GM23338 (cell line): ENCODE results near the gene GCNT3. TPM values are rescaled to one million over a fixed set of nuclear protein-coding genes. Genes with fewer than 3 reads are reported as not detected.

ENCODE experiments used
- ATAC-seq: fragments of 200-7000 bp; cut with Tn5 transposase; 3 replicates; pipeline ENCODE4 v1.9.1; 2020
- DNase-seq: peaks from one replicate; pipeline ENCODE4 v3.0.0-alpha.2; 2015; ENCODE audit warnings: low spot score
- H2AFZ ChIP-seq: fragments of 200-600 bp; sonication (generic); 2 replicates; pipeline ENCODE4 v1.8.0; 2016; ENCODE audit warnings: antibody characterized with exemption, mild to moderate bottlenecking, moderate library complexity
- H3F3A ChIP-seq: fragments of 200-600 bp; sonication (generic); replicated peaks from 2 replicates; pipeline ENCODE4 v1.8.0; 2017; ENCODE audit warnings: antibody characterized with exemption, mixed run types, low read depth
- H3K27ac ChIP-seq: fragments of 200-600 bp; sonication (generic); 2 replicates; pipeline ENCODE4 v1.6.1; 2016; ENCODE audit warnings: low read depth
- H3K27me3 ChIP-seq: fragments of 200-600 bp; sonication (generic); 2 replicates; pipeline ENCODE4 v1.8.0; 2016; ENCODE audit warnings: mild to moderate bottlenecking, mixed run types, moderate library complexity; ENCODE audit not compliant: insufficient read depth
- H3K36me3 ChIP-seq: fragments of 200-600 bp; sonication (generic); 2 replicates; pipeline ENCODE4 v1.8.0; 2016; ENCODE audit warnings: mild to moderate bottlenecking; ENCODE audit not compliant: insufficient read depth
- H3K4me1 ChIP-seq: fragments of 200-600 bp; sonication (generic); 2 replicates; pipeline ENCODE4 v1.8.0; 2016; ENCODE audit warnings: mild to moderate bottlenecking, moderate library complexity; ENCODE audit not compliant: insufficient read depth
- H3K4me2 ChIP-seq: fragments of 200-600 bp; sonication (generic); 2 replicates; pipeline ENCODE4 v1.7.1; 2017; ENCODE audit warnings: mixed run types
- H3K4me3 ChIP-seq: fragments of 200-600 bp; sonication (generic); 2 replicates; pipeline ENCODE4 v1.6.1; 2016; ENCODE audit warnings: mixed run types
- H3K79me2 ChIP-seq: fragments of 200-600 bp; sonication (generic); replicated peaks from 2 replicates; pipeline ENCODE4 v1.8.0; 2017; ENCODE audit warnings: mild to moderate bottlenecking; ENCODE audit not compliant: insufficient read depth
- H3K9me2 ChIP-seq: fragments of 200-600 bp; sonication (generic); 2 replicates; pipeline ENCODE4 v1.8.0; 2017; ENCODE audit not compliant: insufficient read depth
- H4K20me1 ChIP-seq: fragments of 200-600 bp; sonication (generic); replicated peaks from 2 replicates; pipeline ENCODE4 v1.8.0; 2017; ENCODE audit warnings: mild to moderate bottlenecking; ENCODE audit not compliant: insufficient read depth
- H3K27ac Mint-ChIP-seq: 2 replicates; pipeline ENCODE4 v1.8.0; 2020; ENCODE audit warnings: inconsistent platforms, mild to moderate bottlenecking, moderate library complexity, mixed read lengths
- H3K27me3 Mint-ChIP-seq: 3 replicates; pipeline ENCODE4 v1.8.0; 2022; ENCODE audit warnings: low read depth, mild to moderate bottlenecking, moderate library complexity, mixed read lengths, inconsistent platforms; ENCODE audit not compliant: insufficient read depth, poor library complexity
- H3K36me3 Mint-ChIP-seq: 3 replicates; pipeline ENCODE4 v1.8.0; 2021; ENCODE audit warnings: low read depth, mild to moderate bottlenecking, inconsistent platforms, moderate library complexity, mixed read lengths
- H3K4me1 Mint-ChIP-seq: 3 replicates; pipeline ENCODE4 v1.8.0; 2020; ENCODE audit warnings: mild to moderate bottlenecking, inconsistent platforms, mixed read lengths
- H3K4me3 Mint-ChIP-seq: 3 replicates; pipeline ENCODE4 v1.8.0; 2021; ENCODE audit warnings: moderate library complexity, mild to moderate bottlenecking, inconsistent platforms, mixed read lengths
- H3K9me3 Mint-ChIP-seq: 3 replicates; pipeline ENCODE4 v1.8.0; 2020; ENCODE audit warnings: moderate library complexity, mild to moderate bottlenecking, inconsistent platforms, mixed read lengths
- CREB1 ChIP-seq: fragments of 250-450 bp; sonication (Bioruptor Pico); IDR thresholded peaks from 2 replicates; pipeline ENCODE4 v1.5.0; 2020; ENCODE audit warnings: low read depth, mild to moderate bottlenecking, moderate library complexity
- EZH2 ChIP-seq: fragments of 200-600 bp; sonication (generic); IDR thresholded peaks from one replicate; pipeline ENCODE4 v1.8.0; 2017; ENCODE audit warnings: antibody characterized with exemption, mild to moderate bottlenecking, low read depth; ENCODE audit not compliant: unreplicated experiment
- EZH2phosphoT487 ChIP-seq: fragments of 200-600 bp; sonication (generic); IDR thresholded peaks from one replicate; pipeline ENCODE4 v1.8.1; 2018; ENCODE audit warnings: antibody characterized with exemption; ENCODE audit not compliant: unreplicated experiment
- JUNB ChIP-seq: IDR thresholded peaks from one replicate; pipeline ENCODE4 v1.6.1; 2016; ENCODE audit warnings: antibody characterized with exemption; ENCODE audit not compliant: unreplicated experiment
- NANOG ChIP-seq: IDR thresholded peaks from 2 replicates; pipeline ENCODE4 v1.6.1; 2016; ENCODE audit warnings: antibody characterized with exemption, borderline replicate concordance
- POLR2AphosphoS5 ChIP-seq: IDR thresholded peaks from 2 replicates; pipeline ENCODE4 v1.6.1; 2016; ENCODE audit warnings: antibody characterized with exemption, low read depth
- STAT1 ChIP-seq: IDR thresholded peaks from one replicate; pipeline ENCODE4 v1.6.1; 2016; ENCODE audit warnings: antibody characterized with exemption; ENCODE audit not compliant: unreplicated experiment
- ZNF114 ChIP-seq: fragments of 250-450 bp; sonication (Bioruptor Pico); IDR thresholded peaks from 2 replicates; pipeline ENCODE4 v1.5.0; 2020; ENCODE audit warnings: mild to moderate bottlenecking, moderate library complexity
- ZNF331 ChIP-seq: fragments of 250-450 bp; sonication (Bioruptor Pico); IDR thresholded peaks from 2 replicates; pipeline ENCODE4 v1.5.0; 2020; ENCODE audit warnings: low read depth, mild to moderate bottlenecking, moderate library complexity
- polyA plus RNA-seq: library from polyadenylated mRNA; unstranded; fragments of >200 nt; fragmentation: Nextera tagmentation; extraction: Ambion mirVana; gene quantifications from 2 replicates; pipeline ENCODE4 v1.2.1, GENCODE V29; 2016
- total RNA-seq: library from RNA; depleted of rRNA; stranded (reverse); fragments of >200 nt; shearing (Covaris generic); gene quantifications from 2 replicates; pipeline ENCODE4 v1.2.3, GENCODE V29; 2014
- TF ChIP-seq, protein P1 (sequence below): IDR thresholded peaks from 2 replicates; pipeline ENCODE4 v1.6.1; 2016; ENCODE audit warnings: antibody characterized with exemption
- TF ChIP-seq, protein P2 (sequence below): IDR thresholded peaks from one replicate; pipeline ENCODE4 v1.6.1; 2018; ENCODE audit warnings: antibody characterized with exemption; ENCODE audit not compliant: unreplicated experiment
- TF ChIP-seq, protein P3 (sequence below), 2 experiments: fragments of 200-600 bp in 1 of 2; sonication (generic) in 1 of 2; conservative IDR thresholded peaks; 2 replicates each; pipeline versions ENCODE4 v1.5.1 to v1.6.1; 2016 to 2017; ENCODE audit warnings: antibody characterized with exemption in 2 of 2, low read depth in 2 of 2, mild to moderate bottlenecking in 2 of 2, moderate library complexity in 1 of 2

GCNT3 gene
- total and polyA plus RNA-seq, 2 experiments from 2014 or later, result not detected

GRCh38 chr15:59647085-59647484 is 35.5 kb downstream of the GCNT3 start:
- no peaks in the 10 kb centered on the region for H3K27me3 ChIP-seq
- no peaks in the 10 kb centered on the region for H3K27me3 Mint-ChIP-seq
- H3K4me3 ChIP-seq, result no peak overlapping the region
- ATAC-seq (no peak), DNase-seq (no peak)
- H3K79me2 ChIP-seq, result peaks cover 24% of the 10 kb centered on the region
- no peaks in the 10 kb centered on the region for H3K9me3 Mint-ChIP-seq
- H3K36me3 ChIP-seq, result peaks cover 26% of the 10 kb centered on the region
- H3K27ac Mint-ChIP-seq, result no peak overlapping the region
- H3K27ac ChIP-seq, result 0 out of 2 replicates have a peak overlapping the region, but pooled peaks have one; percentile 57
- H3K4me2 ChIP-seq, result no peak overlapping the region
- H3K4me1 Mint-ChIP-seq, result no peaks in the 10 kb centered on the region
- H2AFZ ChIP-seq, result no peak overlapping the region
- H3K9me2 ChIP-seq, result no peaks in the 10 kb centered on the region
- H3K4me3 Mint-ChIP-seq, result no peak overlapping the region
- H3K4me1 ChIP-seq, result no peaks in the 10 kb centered on the region
- peaks cover 40% of the 10 kb centered on the region for H3K36me3 Mint-ChIP-seq
- H4K20me1 ChIP-seq, result peaks cover 15% of the 10 kb centered on the region
- no peaks in the 10 kb centered on the region for H3F3A ChIP-seq
- TF ChIP-seq ZNF114 (CRISPR knock-in tag), result no peak
- TF ChIP-seq, protein P1, sequence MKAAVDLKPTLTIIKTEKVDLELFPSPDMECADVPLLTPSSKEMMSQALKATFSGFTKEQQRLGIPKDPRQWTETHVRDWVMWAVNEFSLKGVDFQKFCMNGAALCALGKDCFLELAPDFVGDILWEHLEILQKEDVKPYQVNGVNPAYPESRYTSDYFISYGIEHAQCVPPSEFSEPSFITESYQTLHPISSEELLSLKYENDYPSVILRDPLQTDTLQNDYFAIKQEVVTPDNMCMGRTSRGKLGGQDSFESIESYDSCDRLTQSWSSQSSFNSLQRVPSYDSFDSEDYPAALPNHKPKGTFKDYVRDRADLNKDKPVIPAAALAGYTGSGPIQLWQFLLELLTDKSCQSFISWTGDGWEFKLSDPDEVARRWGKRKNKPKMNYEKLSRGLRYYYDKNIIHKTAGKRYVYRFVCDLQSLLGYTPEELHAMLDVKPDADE, result no peak
- TF ChIP-seq STAT1, result no peak
- TF ChIP-seq, protein P2, sequence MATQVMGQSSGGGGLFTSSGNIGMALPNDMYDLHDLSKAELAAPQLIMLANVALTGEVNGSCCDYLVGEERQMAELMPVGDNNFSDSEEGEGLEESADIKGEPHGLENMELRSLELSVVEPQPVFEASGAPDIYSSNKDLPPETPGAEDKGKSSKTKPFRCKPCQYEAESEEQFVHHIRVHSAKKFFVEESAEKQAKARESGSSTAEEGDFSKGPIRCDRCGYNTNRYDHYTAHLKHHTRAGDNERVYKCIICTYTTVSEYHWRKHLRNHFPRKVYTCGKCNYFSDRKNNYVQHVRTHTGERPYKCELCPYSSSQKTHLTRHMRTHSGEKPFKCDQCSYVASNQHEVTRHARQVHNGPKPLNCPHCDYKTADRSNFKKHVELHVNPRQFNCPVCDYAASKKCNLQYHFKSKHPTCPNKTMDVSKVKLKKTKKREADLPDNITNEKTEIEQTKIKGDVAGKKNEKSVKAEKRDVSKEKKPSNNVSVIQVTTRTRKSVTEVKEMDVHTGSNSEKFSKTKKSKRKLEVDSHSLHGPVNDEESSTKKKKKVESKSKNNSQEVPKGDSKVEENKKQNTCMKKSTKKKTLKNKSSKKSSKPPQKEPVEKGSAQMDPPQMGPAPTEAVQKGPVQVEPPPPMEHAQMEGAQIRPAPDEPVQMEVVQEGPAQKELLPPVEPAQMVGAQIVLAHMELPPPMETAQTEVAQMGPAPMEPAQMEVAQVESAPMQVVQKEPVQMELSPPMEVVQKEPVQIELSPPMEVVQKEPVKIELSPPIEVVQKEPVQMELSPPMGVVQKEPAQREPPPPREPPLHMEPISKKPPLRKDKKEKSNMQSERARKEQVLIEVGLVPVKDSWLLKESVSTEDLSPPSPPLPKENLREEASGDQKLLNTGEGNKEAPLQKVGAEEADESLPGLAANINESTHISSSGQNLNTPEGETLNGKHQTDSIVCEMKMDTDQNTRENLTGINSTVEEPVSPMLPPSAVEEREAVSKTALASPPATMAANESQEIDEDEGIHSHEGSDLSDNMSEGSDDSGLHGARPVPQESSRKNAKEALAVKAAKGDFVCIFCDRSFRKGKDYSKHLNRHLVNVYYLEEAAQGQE, result no peak

- no peak overlapping the region for H3K4me2 ChIP-seq
- H3K9me3 Mint-ChIP-seq, result peaks cover 2% of the 10 kb centered on the region; the same call in 1 of the 3 replicates
- H3F3A ChIP-seq, result no peaks in the 10 kb centered on the region
- H3K36me3 ChIP-seq, result peaks cover 32% of the 10 kb centered on the region
- H3K4me1 ChIP-seq, result no peaks in the 10 kb centered on the region
- H4K20me1 ChIP-seq, result peaks cover 19% of the 10 kb centered on the region
- ATAC-seq (no peak), DNase-seq (no peak)
- no peaks in the 10 kb centered on the region for H3K27me3 ChIP-seq
- no peaks in the 10 kb centered on the region for H3K4me1 Mint-ChIP-seq
- H3K36me3 Mint-ChIP-seq, result peaks cover 35% of the 10 kb centered on the region
- H3K27me3 Mint-ChIP-seq, result no peaks in the 10 kb centered on the region
- H3K27ac ChIP-seq, result no peak overlapping the region
- peaks cover 37% of the 10 kb centered on the region for H3K79me2 ChIP-seq
- H3K4me3 ChIP-seq, result no peak overlapping the region
- no peak overlapping the region for H2AFZ ChIP-seq
- no peak overlapping the region for H3K27ac Mint-ChIP-seq
- H3K9me2 ChIP-seq, result no peaks in the 10 kb centered on the region
- no peak overlapping the region for H3K4me3 Mint-ChIP-seq
- TF ChIP-seq, protein P3, sequence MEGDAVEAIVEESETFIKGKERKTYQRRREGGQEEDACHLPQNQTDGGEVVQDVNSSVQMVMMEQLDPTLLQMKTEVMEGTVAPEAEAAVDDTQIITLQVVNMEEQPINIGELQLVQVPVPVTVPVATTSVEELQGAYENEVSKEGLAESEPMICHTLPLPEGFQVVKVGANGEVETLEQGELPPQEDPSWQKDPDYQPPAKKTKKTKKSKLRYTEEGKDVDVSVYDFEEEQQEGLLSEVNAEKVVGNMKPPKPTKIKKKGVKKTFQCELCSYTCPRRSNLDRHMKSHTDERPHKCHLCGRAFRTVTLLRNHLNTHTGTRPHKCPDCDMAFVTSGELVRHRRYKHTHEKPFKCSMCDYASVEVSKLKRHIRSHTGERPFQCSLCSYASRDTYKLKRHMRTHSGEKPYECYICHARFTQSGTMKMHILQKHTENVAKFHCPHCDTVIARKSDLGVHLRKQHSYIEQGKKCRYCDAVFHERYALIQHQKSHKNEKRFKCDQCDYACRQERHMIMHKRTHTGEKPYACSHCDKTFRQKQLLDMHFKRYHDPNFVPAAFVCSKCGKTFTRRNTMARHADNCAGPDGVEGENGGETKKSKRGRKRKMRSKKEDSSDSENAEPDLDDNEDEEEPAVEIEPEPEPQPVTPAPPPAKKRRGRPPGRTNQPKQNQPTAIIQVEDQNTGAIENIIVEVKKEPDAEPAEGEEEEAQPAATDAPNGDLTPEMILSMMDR (conservative IDR thresholded peaks at IDR 0.05; ENCODE audit: low read depth in 2 of 2), result no peak
- TF ChIP-seq NANOG (no peak), CREB1 (no peak), POLR2AphosphoS5 (no peak), ZNF331 (CRISPR knock-in tag) (no peak), EZH2phosphoT487 (no peak), STAT1 (no peak), ZNF114 (CRISPR knock-in tag) (no peak), JUNB (no peak), EZH2 (no peak)
- TF ChIP-seq, protein P2, result no peak
Observed at GRCh38 chr15:59649603-59650002, 38.0 kb downstream of the GCNT3 start.
